Suprapubic skin (tissue), 4 donors: ENCODE data around the gene TSKU.

Source experiments
- CTCF ChIP-seq, 2 donors: fragments of 200-600 bp in 1 of 2; fragments of 450-650 bp in 1 of 2; sonication (generic) in 1 of 2; IDR thresholded peaks; one replicate each; pipeline ENCODE4 v1.5.1; 2016 to 2019; ENCODE audit warnings: antibody characterized with exemption in 2 of 2, mild to moderate bottlenecking in 1 of 2, moderate library complexity in 1 of 2
- POLR2A ChIP-seq, 2 donors: fragments of 450-650 bp; IDR thresholded peaks; one replicate each; pipeline ENCODE4 v1.6.1; 2017; ENCODE audit warnings: antibody characterized with exemption in 2 of 2, mild to moderate bottlenecking in 2 of 2, moderate library complexity in 2 of 2
- POLR2AphosphoS5 ChIP-seq, 3 donors: sonication (generic); formaldehyde crosslinking; IDR thresholded peaks; one replicate each; pipeline ENCODE4 v1.6.1; 2017; ENCODE audit warnings: antibody characterized with exemption in 3 of 3

- TF ChIP-seq CTCF (IDR thresholded peaks at IDR 0.05) (no peak), POLR2A (IDR thresholded peaks at IDR 0.05) (no peak), POLR2AphosphoS5 (IDR thresholded peaks at IDR 0.05) (no peak)
Measured at GRCh38 chr11:76768088-76768908, 14.9 kb upstream of the TSKU start.
